GM04504 (cell line): ENCODE results near the gene UQCR10.
"Not testable (repeated sequence)": the region's sequence is repeated elsewhere in the genome, so short reads cannot be mapped to it uniquely, and the experiment has no call there.

Source experiments
- DNase-seq: peaks from one replicate; pipeline ENCODE4 v3.0.0-alpha.2; 2012; ENCODE audit warnings: low read depth

The UQCR10 gene

GRCh38 chr22:29737251-29738117 lies 29.7 kb upstream of the UQCR10 start:
- no peak for DNase-seq

- no peak for DNase-seq
Measured at GRCh38 chr22:29738118-29738815, 28.9 kb upstream of the UQCR10 start.

GRCh38 chr22:29739346-29739875 lies 27.8 kb upstream of the UQCR10 start:
- no peak for DNase-seq

GRCh38 chr22:29740216-29740615 lies 27.0 kb upstream of the UQCR10 start:
- no peak for DNase-seq

- DNase-seq = no peak
Measured at GRCh38 chr22:29741926-29742325, 25.2 kb upstream of the UQCR10 start.

GRCh38 chr22:29742326-29742725 lies 24.8 kb upstream of the UQCR10 start:
- no peak for DNase-seq

- peak; percentile 61 for DNase-seq
Measured at GRCh38 chr22:29744902-29745301, 22.3 kb upstream of the UQCR10 start.

- DNase-seq = no peak
Measured at GRCh38 chr22:29747832-29748231, 19.3 kb upstream of the UQCR10 start.

- no peak for DNase-seq
Measured at GRCh38 chr22:29748248-29748893, 18.8 kb upstream of the UQCR10 start.

- no peak for DNase-seq
Measured at GRCh38 chr22:29750029-29750428, 17.1 kb upstream of the UQCR10 start.

- DNase-seq = no peak
Measured at GRCh38 chr22:29750559-29751538, 16.3 kb upstream of the UQCR10 start.

GRCh38 chr22:29751669-29752068 lies 15.5 kb upstream of the UQCR10 start:
- no peak for DNase-seq

- no peak for DNase-seq
Measured at GRCh38 chr22:29753808-29754657, 13.1 kb upstream of the UQCR10 start.

- not testable (repeated sequence) for DNase-seq
Measured at GRCh38 chr22:29754658-29755395, 12.3 kb upstream of the UQCR10 start.

- no peak for DNase-seq
Measured at GRCh38 chr22:29755889-29756288, 11.3 kb upstream of the UQCR10 start.

- no peak for DNase-seq
Measured at GRCh38 chr22:29756341-29756740, 10.8 kb upstream of the UQCR10 start.

GRCh38 chr22:29757096-29757495 lies 10.1 kb upstream of the UQCR10 start:
- DNase-seq = no peak

GRCh38 chr22:29758068-29758622 lies 9.0 kb upstream of the UQCR10 start:
- DNase-seq = no peak

- no peak for DNase-seq
Measured at GRCh38 chr22:29758959-29759358, 8.2 kb upstream of the UQCR10 start.
